Dedifferentiated amniotic fluid mesenchymal stem cell (primary cell): ENCODE measurements around the gene RRP9.

Source experiments
- DNase-seq: peaks from one replicate; pipeline ENCODE4 v3.0.0-alpha.2; 2016; ENCODE audit errors: extremely low spot score

RRP9 gene

GRCh38 chr3:51955893-51956770 is 14.4 kb upstream of the RRP9 start:
- no peak for DNase-seq

GRCh38 chr3:51955175-51955892 is 13.6 kb upstream of the RRP9 start, which contains the start of gene GPR62:
TSS of gene GPR62 (plus strand) at chr3:51955381. CDS start at chr3:51955653, 272 bp downstream.
- DNase-seq: no peak

GRCh38 chr3:51954713-51955112 is 13.0 kb upstream of the RRP9 start:
- no peak for DNase-seq

DNA sequence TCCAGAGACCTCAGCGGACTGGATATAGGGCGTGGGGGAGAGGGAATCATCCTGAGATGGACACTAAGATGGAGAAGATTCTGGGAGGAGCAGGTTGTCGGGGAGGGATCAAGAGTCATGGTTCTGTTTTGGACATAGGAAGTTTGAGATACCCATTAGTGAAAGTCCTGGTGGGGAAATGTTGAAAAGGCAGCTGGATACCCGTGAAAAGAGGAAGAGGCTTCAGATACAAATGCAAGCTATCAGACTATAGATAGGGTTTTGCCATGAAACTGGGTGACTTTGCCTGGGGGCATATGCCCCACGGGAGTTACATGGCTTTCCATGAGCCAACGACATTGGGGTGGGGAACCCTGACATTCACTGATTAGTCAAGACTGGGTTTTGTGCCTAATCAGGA is 12.4 kb upstream of the RRP9 start:
- DNase-seq: no peak

GRCh38 chr3:51953445-51953844 is 11.7 kb upstream of the RRP9 start:
- peak; percentile 40 for DNase-seq

DNA sequence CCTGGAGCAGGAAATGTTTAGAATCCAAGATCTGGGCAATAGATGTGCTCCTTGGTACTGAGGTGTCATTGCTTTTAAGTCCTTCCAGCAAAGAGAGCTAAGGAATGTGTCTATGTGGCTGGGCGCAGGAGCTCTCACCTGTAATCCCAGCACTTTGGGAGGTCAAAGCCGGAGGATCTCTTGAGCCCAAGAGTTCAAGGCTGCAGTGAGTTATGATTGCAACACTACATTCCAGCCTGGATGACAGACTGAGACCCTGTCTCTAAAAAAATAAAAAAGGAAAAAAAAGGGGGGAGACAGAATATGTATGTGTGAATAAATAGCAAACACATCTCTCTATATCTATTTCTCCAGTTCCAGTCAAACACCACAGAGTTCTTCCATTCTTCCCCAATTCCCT is 9.2 kb upstream of the RRP9 start:
- DNase-seq: no peak

- no peak for DNase-seq
Observed at GRCh38 chr3:51949121-51949520, 7.4 kb upstream of the RRP9 start.

DNA sequence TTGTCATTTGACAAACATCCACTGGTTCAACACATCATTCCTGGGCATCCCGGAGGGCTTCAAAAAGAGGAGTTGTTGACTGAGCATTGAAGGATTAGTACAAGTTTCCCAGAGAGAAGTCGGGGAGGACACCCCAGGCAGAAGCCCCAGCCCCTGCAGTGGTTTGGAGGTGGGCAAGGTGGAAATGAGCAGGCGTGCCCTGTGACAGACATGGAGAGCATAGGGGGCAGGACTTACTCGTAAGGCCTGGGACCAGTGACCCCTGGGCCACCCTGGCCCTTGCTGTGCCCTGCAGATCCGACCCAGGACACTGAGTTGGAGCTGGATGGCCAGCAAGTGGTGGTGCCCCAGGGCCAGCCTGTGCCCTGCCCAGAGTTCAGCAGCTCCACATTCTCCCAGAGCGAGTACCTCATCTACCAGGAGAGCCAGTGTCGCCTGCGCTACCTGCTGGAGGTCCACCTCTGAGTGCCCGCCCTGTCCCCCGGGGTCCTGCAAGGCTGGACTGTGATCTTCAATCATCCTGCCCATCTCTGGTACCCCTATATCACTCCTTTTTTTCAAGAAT is 6.4 kb upstream of the RRP9 start:
- no peak for DNase-seq

- no peak for DNase-seq
Observed at GRCh38 chr3:51947215-51947900, 5.7 kb upstream of the RRP9 start.

DNA sequence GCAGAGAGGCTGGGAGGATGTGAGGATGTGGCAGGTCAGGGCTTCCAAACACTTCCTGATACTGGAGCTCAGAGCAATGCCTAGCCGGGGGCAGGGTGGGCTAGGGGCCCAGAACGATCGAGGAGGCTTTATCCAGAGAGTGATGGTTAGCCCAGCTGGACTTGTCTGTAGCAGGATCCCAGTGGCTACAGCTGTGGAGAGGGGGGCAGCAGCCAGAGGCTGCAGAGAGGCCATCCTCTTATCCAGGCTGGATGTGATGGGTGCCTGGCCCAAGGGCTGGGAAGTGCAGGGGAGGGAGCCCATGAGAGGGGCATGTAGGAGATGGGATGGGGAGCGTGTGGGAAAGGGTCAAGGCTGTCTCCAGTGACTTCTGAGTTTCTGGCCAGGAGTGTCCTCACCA is 5.1 kb upstream of the RRP9 start:
- no peak for DNase-seq

GRCh38 chr3:51945926-51946705 is 4.4 kb upstream of the RRP9 start:
- DNase-seq: no peak

DNA sequence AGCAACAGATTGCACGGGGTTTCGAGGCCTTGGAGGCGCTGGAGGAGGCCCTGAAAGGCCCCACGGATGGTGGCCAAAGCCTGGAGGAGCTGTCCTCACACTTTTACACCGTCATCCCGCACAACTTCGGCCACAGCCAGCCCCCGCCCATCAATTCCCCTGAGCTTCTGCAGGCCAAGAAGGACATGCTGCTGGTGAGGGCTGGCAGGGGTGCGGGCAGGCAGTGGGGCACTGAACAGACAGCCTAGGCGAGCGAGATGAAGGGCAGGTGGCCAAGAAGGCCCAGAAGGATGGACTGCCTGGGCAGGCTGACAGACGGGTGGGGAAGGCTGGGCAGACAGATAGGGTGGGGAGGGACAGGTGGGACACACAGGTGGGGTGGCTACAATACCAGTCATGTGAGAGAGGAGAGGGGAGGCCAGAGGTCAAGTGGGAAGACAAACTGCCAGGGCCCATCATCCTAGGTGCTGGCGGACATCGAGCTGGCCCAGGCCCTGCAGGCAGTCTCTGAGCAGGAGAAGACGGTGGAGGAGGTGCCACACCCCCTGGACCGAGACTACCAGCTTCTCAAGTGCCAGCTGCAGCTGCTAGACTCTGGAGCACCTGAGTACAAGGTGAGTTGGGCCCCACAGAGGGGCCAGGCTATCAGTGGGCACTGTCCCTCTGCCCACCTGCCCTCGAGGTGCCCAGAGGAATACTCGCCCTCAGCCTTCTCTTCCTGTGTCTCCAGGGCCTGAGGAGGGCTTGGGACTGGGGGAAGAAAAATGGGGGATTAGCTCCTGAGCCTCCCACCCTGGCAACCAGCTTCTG is 3.5 kb upstream of the RRP9 start:
- DNase-seq: no peak

GRCh38 chr3:51944451-51945021 is 2.8 kb upstream of the RRP9 start:
- DNase-seq: no peak

- DNase-seq: no peak
Observed at GRCh38 chr3:51943451-51944391, 2.0 kb upstream of the RRP9 start.

GRCh38 chr3:51942603-51943450 is 1.1 kb upstream of the RRP9 start:
- no peak for DNase-seq

GRCh38 chr3:51941463-51941797 is 274 bp downstream of the RRP9 start:
- no peak for DNase-seq

DNA sequence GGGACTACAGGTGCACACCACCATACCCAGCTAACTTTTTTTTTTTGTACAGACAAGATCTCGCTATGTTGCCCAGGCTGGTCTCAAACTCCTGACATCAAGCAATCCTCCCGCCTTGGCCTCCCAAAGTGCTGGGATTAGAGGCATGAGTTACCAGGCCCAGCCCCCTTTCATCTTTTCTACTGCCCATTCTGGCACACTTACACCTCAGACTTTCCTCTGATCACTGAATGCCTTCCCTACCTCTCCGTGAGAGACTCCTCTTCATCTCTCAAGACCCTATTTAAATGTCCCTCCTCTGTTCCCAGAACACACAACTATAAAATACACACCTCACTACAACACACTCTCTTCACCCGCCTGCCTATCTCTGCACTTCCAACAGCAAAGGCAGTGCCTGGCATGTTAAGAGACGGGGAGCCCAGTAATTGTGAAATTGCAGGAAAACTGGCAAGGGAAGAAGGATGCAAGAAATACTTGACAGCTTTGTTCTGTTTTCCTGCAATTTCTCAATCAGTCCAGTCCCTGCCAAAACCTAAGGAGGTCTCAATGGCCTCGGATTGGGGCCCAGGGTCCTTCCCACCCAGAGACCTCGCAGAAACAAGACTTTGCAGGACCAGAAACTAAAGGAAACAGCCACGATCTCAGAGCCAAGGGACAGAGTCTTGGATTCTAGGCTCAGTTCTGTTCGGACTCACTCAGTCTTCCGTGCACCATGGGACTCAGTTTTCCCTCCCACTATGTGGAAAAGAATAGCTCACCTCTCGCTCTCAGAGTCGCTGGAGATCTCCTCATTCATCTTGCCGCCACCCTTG is 849 bp downstream of the RRP9 start:
- no peak for DNase-seq
